ENCODE data around the gene BIRC2.

Gene BIRC2

GRCh38 chr11:102382384-102382783 is 35.4 kb downstream of the BIRC2 start:
- DNase-seq (ENCODE audit: extremely low read depth, insufficient read length): no peak
- Histone ChIP-seq H3K36me3 (ENCODE audit: control insufficient read depth, insufficient read depth, low read length) (peaks cover 4% of the 10 kb centered on the region), H3K27me3 (replicated peaks; ENCODE audit: control insufficient read depth, insufficient read depth, low read length) (no peaks in the 10 kb centered on the region)

GRCh38 chr11:102383839-102384238 is 36.8 kb downstream of the BIRC2 start:
- no peak for DNase-seq (ENCODE audit: extremely low read depth, insufficient read length)
- peaks cover 4% of the 10 kb centered on the region for H3K36me3 ChIP-seq (ENCODE audit: control insufficient read depth, insufficient read depth, low read length)
- no peak overlapping the region for H3K4me3 ChIP-seq (replicated peaks; ENCODE audit: low read depth, low read length)
- no peak for TF ChIP-seq CTCF (IDR thresholded peaks at IDR 0.05; ENCODE audit: insufficient read depth, low read length, poor library complexity, severe bottlenecking)
- no peaks in the 10 kb centered on the region for H3K27me3 ChIP-seq (replicated peaks; ENCODE audit: control insufficient read depth, insufficient read depth, low read length)

More at GRCh38 chr11:102382384-102382783, 35.4 kb downstream of the BIRC2 start:
- H3K4me3 ChIP-seq (replicated peaks; ENCODE audit: low read depth, low read length): no peak overlapping the region
- no peak for TF ChIP-seq CTCF (IDR thresholded peaks at IDR 0.05; ENCODE audit: insufficient read depth, low read length, poor library complexity, severe bottlenecking)

- no peak for TF ChIP-seq CTCF (IDR thresholded peaks at IDR 0.05; ENCODE audit: insufficient read depth, low read length, poor library complexity, severe bottlenecking)
- Histone ChIP-seq H3K4me3 (replicated peaks; ENCODE audit: low read depth, low read length) (no peak overlapping the region), H3K27me3 (replicated peaks; ENCODE audit: control insufficient read depth, insufficient read depth, low read length) (no peaks in the 10 kb centered on the region), H3K36me3 (ENCODE audit: control insufficient read depth, insufficient read depth, low read length) (peaks cover 6% of the 10 kb centered on the region)
- no peak for DNase-seq (ENCODE audit: extremely low read depth, insufficient read length)
Measured at GRCh38 chr11:102384419-102385079, 37.5 kb downstream of the BIRC2 start.

GRCh38 chr11:102385085-102386007 is 38.3 kb downstream of the BIRC2 start:
- Histone ChIP-seq H3K36me3 (ENCODE audit: control insufficient read depth, insufficient read depth, low read length) (peaks cover 4% of the 10 kb centered on the region), H3K27me3 (replicated peaks; ENCODE audit: control insufficient read depth, insufficient read depth, low read length) (no peaks in the 10 kb centered on the region), H3K4me3 (replicated peaks; ENCODE audit: low read depth, low read length) (no peak overlapping the region)
- no peak for DNase-seq (ENCODE audit: extremely low read depth, insufficient read length)
- TF ChIP-seq CTCF (IDR thresholded peaks at IDR 0.05; ENCODE audit: insufficient read depth, low read length, poor library complexity, severe bottlenecking): no peak

GRCh38 chr11:102386136-102386734 is 39.2 kb downstream of the BIRC2 start:
- TF ChIP-seq CTCF (IDR thresholded peaks at IDR 0.05; ENCODE audit: insufficient read depth, low read length, poor library complexity, severe bottlenecking): no peak
- DNase-seq (ENCODE audit: extremely low read depth, insufficient read length): no peak
- peaks cover 3% of the 10 kb centered on the region for H3K36me3 ChIP-seq (ENCODE audit: control insufficient read depth, insufficient read depth, low read length)
- H3K27me3 ChIP-seq (replicated peaks; ENCODE audit: control insufficient read depth, insufficient read depth, low read length): no peaks in the 10 kb centered on the region
- no peak overlapping the region for H3K4me3 ChIP-seq (replicated peaks; ENCODE audit: low read depth, low read length)
